ENCODE results near the gene ZBTB7C.

The ZBTB7C gene

DNA sequence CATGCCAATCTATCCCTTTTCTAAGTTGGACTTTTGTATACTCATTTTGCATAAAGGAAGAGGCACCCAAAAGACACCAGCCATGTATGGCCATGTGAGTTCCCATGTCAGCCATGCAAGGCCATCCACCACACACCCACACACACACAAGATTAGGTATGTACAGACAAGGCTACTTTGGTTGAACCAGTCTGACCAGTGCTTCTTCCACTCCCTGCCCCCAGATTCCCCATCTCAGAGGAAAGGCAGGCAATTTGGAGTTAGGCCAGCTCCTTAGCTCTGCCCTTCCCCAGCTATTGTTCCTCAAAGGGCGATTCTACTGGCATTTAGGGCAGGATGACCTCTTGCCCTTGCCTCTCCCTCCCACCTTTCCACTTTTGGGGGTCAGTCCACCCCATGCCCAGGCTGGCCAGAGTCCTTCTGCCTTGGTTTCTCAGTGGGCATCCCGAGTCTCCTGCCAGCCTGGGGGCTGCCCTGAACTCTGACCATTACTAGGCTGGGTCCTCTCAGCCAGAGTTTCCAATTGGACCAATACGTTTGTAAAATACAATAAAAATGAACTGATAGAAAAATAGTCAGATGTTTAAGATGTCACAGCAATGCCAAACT is 101.1 kb downstream of the ZBTB7C start:
- no peak overlapping the region for H3K4me3 ChIP-seq (ENCODE audit: low read depth, low read length)
- DNase-seq (ENCODE audit: low read depth): peak; percentile 69
- TF ChIP-seq, protein P1, sequence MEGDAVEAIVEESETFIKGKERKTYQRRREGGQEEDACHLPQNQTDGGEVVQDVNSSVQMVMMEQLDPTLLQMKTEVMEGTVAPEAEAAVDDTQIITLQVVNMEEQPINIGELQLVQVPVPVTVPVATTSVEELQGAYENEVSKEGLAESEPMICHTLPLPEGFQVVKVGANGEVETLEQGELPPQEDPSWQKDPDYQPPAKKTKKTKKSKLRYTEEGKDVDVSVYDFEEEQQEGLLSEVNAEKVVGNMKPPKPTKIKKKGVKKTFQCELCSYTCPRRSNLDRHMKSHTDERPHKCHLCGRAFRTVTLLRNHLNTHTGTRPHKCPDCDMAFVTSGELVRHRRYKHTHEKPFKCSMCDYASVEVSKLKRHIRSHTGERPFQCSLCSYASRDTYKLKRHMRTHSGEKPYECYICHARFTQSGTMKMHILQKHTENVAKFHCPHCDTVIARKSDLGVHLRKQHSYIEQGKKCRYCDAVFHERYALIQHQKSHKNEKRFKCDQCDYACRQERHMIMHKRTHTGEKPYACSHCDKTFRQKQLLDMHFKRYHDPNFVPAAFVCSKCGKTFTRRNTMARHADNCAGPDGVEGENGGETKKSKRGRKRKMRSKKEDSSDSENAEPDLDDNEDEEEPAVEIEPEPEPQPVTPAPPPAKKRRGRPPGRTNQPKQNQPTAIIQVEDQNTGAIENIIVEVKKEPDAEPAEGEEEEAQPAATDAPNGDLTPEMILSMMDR (IDR thresholded peaks at IDR 0.05; ENCODE audit: control insufficient read depth, extremely low read depth, insufficient read depth): no peak

DNA sequence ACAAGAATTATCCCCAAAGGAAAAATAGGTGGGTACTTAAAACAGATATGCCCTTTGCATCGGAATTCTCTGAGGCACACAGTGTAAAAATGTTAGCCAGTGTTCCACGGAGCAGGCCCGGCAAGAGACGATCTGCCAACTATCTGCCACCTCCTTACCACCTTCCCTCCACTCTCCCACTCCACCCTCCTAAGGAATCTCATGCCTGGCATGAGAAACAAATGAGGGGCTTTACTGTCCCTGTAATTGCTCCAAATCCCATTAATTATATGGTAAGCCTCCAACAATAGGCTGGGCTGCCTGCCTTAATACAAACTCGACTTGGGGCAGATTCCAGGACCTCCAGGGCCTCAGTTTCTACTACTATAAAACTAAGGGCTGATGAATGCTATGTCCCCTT is 102.3 kb downstream of the ZBTB7C start:
- DNase-seq (ENCODE audit: low read depth): no peak
- TF ChIP-seq, protein P1 (IDR thresholded peaks at IDR 0.05; ENCODE audit: control insufficient read depth, extremely low read depth, insufficient read depth): no peak
- no peak overlapping the region for H3K4me3 ChIP-seq (ENCODE audit: low read depth, low read length)

DNA sequence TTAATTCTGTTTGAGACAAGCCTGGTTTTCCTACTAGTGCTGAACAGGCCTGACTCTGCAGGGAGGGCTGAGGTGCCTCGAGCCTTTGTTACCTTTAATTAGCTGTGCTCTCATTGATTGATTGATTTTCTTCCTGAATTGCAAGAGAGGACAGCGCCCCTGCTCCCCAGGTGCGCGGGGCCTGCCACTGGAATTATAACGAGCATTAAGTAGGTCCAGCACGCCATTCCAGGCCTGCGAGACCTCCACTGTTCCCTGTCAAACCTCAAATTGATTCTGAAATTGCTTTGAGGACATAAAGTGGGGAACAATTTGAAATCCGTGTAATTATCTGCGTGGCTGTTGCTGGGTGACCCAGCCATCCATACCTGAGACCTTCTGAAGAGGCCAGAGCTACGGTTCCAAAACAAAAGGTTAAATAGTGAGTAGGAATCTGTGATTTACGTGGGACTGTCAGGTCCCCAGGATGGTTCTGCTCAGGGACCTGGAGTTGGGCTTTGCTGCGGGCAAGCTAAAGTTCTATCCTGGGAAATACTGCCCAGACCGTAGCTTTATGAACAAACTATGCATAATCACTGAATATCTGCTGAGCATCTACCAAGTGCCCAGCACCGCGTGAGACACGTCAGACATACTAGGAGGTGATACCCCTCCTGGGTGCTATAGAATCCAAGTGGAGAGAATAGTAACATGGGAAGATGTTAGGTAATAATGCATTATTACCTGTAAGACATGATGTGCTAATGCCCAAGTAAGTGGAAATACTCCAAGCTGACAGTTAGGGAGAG is 104.1 kb downstream of the ZBTB7C start:
- no peak overlapping the region for H3K4me3 ChIP-seq (ENCODE audit: low read depth, low read length)
- TF ChIP-seq, protein P1 (IDR thresholded peaks at IDR 0.05; ENCODE audit: control insufficient read depth, extremely low read depth, insufficient read depth): no peak
- no peak for DNase-seq (ENCODE audit: low read depth)

DNA sequence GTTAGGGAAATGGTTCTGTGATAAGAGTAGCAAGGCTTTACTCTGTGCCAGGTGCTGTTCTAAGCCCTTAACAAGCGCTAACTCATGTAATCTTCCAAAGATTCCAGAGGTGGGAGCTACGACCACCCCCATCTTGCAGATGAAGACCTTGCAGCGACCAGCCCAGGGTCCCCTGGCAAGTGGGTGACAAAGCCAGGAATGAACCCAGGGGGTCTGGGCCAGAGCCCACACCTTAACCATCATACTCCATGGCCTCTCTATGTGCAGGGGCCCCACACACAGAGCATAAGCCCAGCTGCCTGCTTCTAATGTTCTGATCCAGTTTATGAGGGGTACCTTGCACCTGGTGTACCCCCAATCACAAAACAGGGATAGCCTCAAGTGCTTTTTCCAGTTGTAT is 105.3 kb downstream of the ZBTB7C start:
- no peak for DNase-seq (ENCODE audit: low read depth)
- TF ChIP-seq, protein P1 (IDR thresholded peaks at IDR 0.05; ENCODE audit: control insufficient read depth, extremely low read depth, insufficient read depth): no peak
- no peak overlapping the region for H3K4me3 ChIP-seq (ENCODE audit: low read depth, low read length)

DNA sequence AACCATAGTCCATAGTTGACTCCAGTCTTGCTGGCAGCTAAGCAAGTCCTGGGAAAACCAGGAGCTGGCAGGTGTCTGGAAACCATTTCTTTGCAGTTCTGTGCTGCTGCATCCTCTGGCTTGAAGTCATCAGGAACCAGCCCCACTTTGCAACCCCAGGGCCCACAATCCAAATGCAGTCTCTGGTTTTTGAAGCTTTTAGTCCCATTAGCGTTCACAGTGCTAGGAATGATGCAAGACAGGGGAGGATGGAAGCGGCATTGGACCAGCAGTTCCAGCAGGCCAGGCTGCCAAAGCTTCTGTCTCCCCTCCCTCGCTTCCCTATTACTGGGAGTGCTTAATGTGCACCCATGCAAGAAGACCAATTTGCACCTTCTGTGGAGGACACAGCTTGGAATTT is 106.4 kb downstream of the ZBTB7C start:
- no peak for DNase-seq (ENCODE audit: low read depth)
- TF ChIP-seq, protein P1 (IDR thresholded peaks at IDR 0.05; ENCODE audit: control insufficient read depth, extremely low read depth, insufficient read depth): no peak
- no peak overlapping the region for H3K4me3 ChIP-seq (ENCODE audit: low read depth, low read length)

DNA sequence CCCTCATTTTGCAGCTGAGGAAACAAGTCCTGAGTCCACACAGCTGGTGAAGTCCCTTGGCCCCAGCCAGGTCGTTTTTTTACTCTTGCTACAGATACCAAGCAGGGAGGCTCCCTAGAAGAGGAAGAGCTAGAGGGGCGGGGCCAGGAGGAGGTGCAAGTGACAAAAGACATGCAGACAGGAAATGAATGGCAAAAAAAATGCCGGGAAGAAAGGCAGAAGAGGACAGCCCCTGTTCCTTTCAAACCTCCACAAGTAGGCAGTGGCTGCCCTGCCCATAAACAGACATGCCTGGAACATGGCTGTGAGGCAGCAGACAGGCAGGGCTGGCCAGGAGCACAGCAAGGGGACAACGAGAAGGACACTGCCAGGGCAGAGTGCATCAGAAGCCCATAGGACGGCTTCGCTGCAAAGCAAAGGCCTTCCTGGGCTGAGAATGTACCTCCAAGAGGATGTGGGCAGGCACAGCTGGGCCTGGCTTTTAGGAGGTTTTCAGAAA is 108.7 kb downstream of the ZBTB7C start:
- DNase-seq (ENCODE audit: low read depth): no peak
- H3K4me3 ChIP-seq (ENCODE audit: low read depth, low read length): no peak overlapping the region
- TF ChIP-seq, protein P1 (IDR thresholded peaks at IDR 0.05; ENCODE audit: control insufficient read depth, extremely low read depth, insufficient read depth): no peak

Measured in LNCaP clone FGC (cell line).